MM.1S (cell line): Measurements from ENCODE around the gene EDEM3.

ENCODE experiments used
- EZH2 ChIP-seq: fragments of 300-600 bp; sonication (generic); optimal IDR thresholded peaks from 2 replicates; pipeline ENCODE3; 2017; ENCODE audit warnings: low read depth, mild to moderate bottlenecking, antibody characterized with exemption, low read length, mixed read lengths
- EZH2phosphoT487 ChIP-seq: fragments of 300-600 bp; sonication (generic); IDR thresholded peaks from 2 replicates; pipeline ENCODE4 v1.6.1; 2018; ENCODE audit warnings: antibody characterized with exemption, low read length
- TF ChIP-seq, protein P1 (sequence below): fragments of 300-600 bp; sonication (generic); IDR thresholded peaks from 2 replicates; pipeline ENCODE4 v1.5.1; 2016; ENCODE audit warnings: antibody characterized with exemption, low read length, mixed read lengths

DNA sequence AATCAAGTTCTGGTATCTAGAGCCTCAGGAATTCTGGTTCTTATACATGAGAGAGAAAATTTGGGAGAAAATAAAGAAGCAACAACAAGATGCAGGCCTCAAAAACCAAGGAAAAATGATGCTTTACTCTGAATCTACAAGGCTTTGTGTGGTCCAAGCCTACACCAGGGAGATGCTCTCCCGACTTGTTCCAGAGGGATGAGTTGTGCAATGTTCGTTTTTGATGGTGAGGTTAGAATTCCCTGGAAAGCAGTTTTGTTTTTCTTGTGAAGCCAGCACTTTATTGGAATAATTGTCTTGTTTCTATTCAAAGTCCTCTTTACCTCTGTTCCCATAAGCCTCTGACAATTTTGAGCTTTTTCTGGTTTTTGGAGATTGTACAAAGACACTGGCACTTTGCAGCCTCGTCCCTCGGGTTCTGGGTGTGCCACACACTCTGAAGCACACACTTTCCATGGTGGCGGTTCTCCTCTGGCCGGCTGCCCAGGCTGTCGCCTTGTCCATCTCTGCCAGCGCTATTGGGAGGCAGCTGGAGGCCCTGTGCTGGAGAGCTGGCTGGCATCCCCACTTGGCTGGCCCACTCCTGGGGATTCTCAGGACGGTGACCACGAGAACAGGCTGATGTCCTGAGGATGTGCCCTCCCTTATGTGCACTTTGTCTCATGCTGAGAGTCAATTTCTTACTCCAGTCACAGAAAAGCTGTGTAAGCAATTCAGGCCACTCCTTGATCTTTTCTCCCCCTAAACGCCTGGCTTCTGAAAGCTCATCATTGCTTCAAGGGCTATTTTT lies 70.2 kb downstream of the EDEM3 start:
- TF ChIP-seq, protein P1, sequence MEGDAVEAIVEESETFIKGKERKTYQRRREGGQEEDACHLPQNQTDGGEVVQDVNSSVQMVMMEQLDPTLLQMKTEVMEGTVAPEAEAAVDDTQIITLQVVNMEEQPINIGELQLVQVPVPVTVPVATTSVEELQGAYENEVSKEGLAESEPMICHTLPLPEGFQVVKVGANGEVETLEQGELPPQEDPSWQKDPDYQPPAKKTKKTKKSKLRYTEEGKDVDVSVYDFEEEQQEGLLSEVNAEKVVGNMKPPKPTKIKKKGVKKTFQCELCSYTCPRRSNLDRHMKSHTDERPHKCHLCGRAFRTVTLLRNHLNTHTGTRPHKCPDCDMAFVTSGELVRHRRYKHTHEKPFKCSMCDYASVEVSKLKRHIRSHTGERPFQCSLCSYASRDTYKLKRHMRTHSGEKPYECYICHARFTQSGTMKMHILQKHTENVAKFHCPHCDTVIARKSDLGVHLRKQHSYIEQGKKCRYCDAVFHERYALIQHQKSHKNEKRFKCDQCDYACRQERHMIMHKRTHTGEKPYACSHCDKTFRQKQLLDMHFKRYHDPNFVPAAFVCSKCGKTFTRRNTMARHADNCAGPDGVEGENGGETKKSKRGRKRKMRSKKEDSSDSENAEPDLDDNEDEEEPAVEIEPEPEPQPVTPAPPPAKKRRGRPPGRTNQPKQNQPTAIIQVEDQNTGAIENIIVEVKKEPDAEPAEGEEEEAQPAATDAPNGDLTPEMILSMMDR: no peak
- TF ChIP-seq EZH2 (no peak), EZH2phosphoT487 (no peak)
